Karpas-422 (cell line): ENCODE measurements around the gene APOBEC3H. TPM values are rescaled to one million over a fixed set of nuclear protein-coding genes. Genes with fewer than 3 reads are reported as not detected.

Source experiments
- DNase-seq: peaks from one replicate; pipeline ENCODE4 v3.0.0-alpha.2; 2015
- H2AFZ ChIP-seq: fragments of 200-600 bp; sonication (generic); 2 replicates; pipeline ENCODE4 v1.6.1; 2014; ENCODE audit warnings: antibody characterized with exemption, low read length, mixed read lengths
- H3K27ac ChIP-seq: fragments of 200-600 bp; sonication (generic); 2 replicates; pipeline ENCODE4 v1.5.1; 2014; ENCODE audit warnings: mild to moderate bottlenecking, low read length, moderate library complexity
- H3K27me3 ChIP-seq: fragments of 200-600 bp; sonication (generic); 2 replicates; pipeline ENCODE4 v1.6.1; 2014; ENCODE audit warnings: low read length, mixed read lengths
- H3K36me3 ChIP-seq: fragments of 200-600 bp; sonication (generic); 2 replicates; pipeline ENCODE4 v1.6.1; 2014; ENCODE audit warnings: low read length, mixed read lengths; ENCODE audit not compliant: insufficient read depth
- H3K4me1 ChIP-seq: fragments of 200-600 bp; sonication (generic); 2 replicates; pipeline ENCODE4 v1.6.1; 2014; ENCODE audit warnings: mild to moderate bottlenecking, low read length, mixed read lengths
- H3K4me2 ChIP-seq: fragments of 200-600 bp; sonication (generic); 2 replicates; pipeline ENCODE4 v1.6.1; 2014; ENCODE audit warnings: low read length, low read depth, mild to moderate bottlenecking; ENCODE audit not compliant: poor library complexity, severe bottlenecking
- H3K4me3 ChIP-seq: fragments of 200-600 bp; sonication (generic); 2 replicates; pipeline ENCODE4 v1.5.1; 2014; ENCODE audit warnings: mild to moderate bottlenecking, antibody characterized with exemption, low read length, mixed read lengths
- H3K79me2 ChIP-seq: fragments of 200-600 bp; sonication (generic); 2 replicates; pipeline ENCODE4 v1.6.1; 2014; ENCODE audit warnings: mild to moderate bottlenecking, low read length, mixed read lengths
- H3K9ac ChIP-seq: fragments of 200-600 bp; sonication (generic); 2 replicates; pipeline ENCODE4 v1.6.0; 2014; ENCODE audit warnings: low read length
- H3K9me2 ChIP-seq: fragments of 200-600 bp; sonication (generic), shearing (Covaris generic); replicated peaks from 2 replicates; pipeline ENCODE4 v1.6.0; 2014; ENCODE audit warnings: mild to moderate bottlenecking, low read length, moderate library complexity; ENCODE audit not compliant: insufficient read depth
- H3K9me3 ChIP-seq: fragments of 300-700, 200-600 bp; sonication (generic); 2 replicates; pipeline ENCODE4 v1.6.1; 2014; ENCODE audit warnings: low read length, mixed read lengths
- H4K20me1 ChIP-seq: fragments of 200-600 bp; sonication (generic); 2 replicates; pipeline ENCODE4 v1.6.1; 2014; ENCODE audit warnings: mild to moderate bottlenecking, antibody characterized with exemption, low read length, low read depth; ENCODE audit not compliant: insufficient read depth
- total RNA-seq: library from RNA; depleted of rRNA; stranded (reverse); fragments of >200 nt; shearing (Covaris generic); gene quantifications from 2 replicates; pipeline ENCODE4 v1.2.3, GENCODE V29; 2014; ENCODE audit warnings: low replicate concordance

APOBEC3H gene
- total RNA-seq, 1 experiment from 2014 or later: not detected

GRCh38 chr22:39149915-39150847, 53.1 kb downstream of the APOBEC3H start:
- no peak for DNase-seq
- peaks cover 6% of the 10 kb centered on the region; the same call in 1 of the 2 replicates for H4K20me1 ChIP-seq
- H3K4me2 ChIP-seq: no peak overlapping the region
- H3K27me3 ChIP-seq: no peaks in the 10 kb centered on the region
- H3K4me1 ChIP-seq: peaks cover 16% of the 10 kb centered on the region
- no peak overlapping the region for H3K4me3 ChIP-seq
- no peaks in the 10 kb centered on the region for H3K79me2 ChIP-seq
- no peaks in the 10 kb centered on the region for H3K36me3 ChIP-seq
- no peaks in the 10 kb centered on the region for H3K9me3 ChIP-seq
- H3K9ac ChIP-seq: no peak overlapping the region
- no peak overlapping the region for H3K27ac ChIP-seq
- no peak overlapping the region for H2AFZ ChIP-seq
- H3K9me2 ChIP-seq: no peaks in the 10 kb centered on the region

- Histone ChIP-seq H3K9me3 (no peaks in the 10 kb centered on the region), H3K36me3 (no peaks in the 10 kb centered on the region), H3K27ac (no peak overlapping the region), H3K27me3 (no peaks in the 10 kb centered on the region), H4K20me1 (peaks cover 6% of the 10 kb centered on the region; the same call in 1 of the 2 replicates), H3K9ac (no peak overlapping the region), H3K4me1 (peaks cover 13% of the 10 kb centered on the region), H3K9me2 (no peaks in the 10 kb centered on the region), H3K79me2 (no peaks in the 10 kb centered on the region), H3K4me2 (no peak overlapping the region), H3K4me3 (no peak overlapping the region), H2AFZ (no peak overlapping the region)
- no peak for DNase-seq
Measured at GRCh38 chr22:39150848-39151215, 53.8 kb downstream of the APOBEC3H start.

DNA sequence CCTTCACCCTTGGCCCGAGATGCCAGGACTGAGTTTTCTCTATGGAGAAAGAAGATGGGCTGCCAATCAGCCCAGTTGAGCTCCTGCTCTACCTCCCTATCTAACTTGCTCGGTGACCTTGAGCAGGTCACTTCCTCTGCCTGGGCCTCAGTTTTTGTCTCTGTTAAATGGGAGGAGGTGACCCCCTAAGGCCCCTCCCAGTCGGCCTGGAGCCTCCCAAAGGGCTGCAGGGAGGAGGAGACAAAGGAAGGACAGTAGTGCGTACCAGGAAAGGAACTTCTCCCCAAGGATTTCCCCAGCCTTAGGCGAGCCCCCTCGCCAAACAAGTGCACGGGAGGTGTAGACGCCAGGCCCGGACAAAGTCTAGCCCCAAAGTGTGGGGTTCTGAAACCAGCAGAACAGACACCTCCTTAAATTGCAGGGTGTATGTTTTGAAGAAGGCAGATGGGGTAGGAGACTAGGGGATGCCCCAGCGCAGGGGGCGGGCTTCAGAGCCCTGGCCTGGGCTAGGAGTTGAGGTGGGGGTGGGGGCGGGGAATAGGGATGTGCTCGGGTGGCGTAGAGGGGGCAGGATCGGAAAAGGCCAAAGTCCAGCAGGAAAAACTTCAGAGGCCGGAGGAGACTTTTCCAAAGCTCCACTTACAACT, 54.4 kb downstream of the APOBEC3H start:
- no peak for DNase-seq
- peak overlapping the region; percentile 63; the same call in 1 of the 2 replicates for H3K4me3 ChIP-seq
- peak overlapping the region; percentile 67 for H3K9ac ChIP-seq

DNA sequence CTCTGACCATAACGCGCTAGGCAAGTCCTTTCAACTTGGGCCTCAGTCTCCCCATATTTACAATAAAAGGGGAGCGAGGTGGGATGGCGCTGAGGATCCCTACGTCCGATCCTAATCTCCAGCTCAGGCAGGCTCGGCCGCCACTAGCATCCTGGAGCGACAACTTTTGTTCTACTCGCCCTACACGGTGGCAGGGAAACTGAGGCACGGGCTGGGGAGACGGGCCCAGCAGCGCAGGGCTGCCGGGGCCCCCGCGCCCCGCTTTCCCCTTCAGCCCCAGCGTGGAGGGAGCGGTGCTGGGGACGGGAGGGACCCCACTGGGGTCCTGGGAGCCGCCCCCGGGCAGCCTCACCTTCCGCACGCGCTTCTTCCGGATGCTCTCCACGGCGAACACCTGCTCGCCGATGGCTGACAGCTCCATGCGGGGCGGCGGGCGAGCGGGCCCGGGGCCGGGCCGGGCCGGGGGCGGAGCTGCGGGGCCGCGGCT, 55.0 kb downstream of the APOBEC3H start:
- peak overlapping the region; percentile 67 for H3K9ac ChIP-seq
- H3K9me3 ChIP-seq: no peaks in the 10 kb centered on the region
- peaks cover 6% of the 10 kb centered on the region; the same call in 1 of the 2 replicates for H4K20me1 ChIP-seq
- no peak overlapping the region for H3K27ac ChIP-seq
- H2AFZ ChIP-seq: no peak overlapping the region; the same call in 1 of the 2 replicates
- peaks cover 8% of the 10 kb centered on the region for H3K4me1 ChIP-seq
- no peaks in the 10 kb centered on the region for H3K27me3 ChIP-seq
- H3K36me3 ChIP-seq: no peaks in the 10 kb centered on the region
- peak overlapping the region; percentile 63; the same call in 1 of the 2 replicates for H3K4me3 ChIP-seq
- peak overlapping the region; percentile 49 for H3K4me2 ChIP-seq
- no peak for DNase-seq
- H3K9me2 ChIP-seq: no peaks in the 10 kb centered on the region
- H3K79me2 ChIP-seq: no peaks in the 10 kb centered on the region

More for the DNA sequence above, 54.4 kb downstream of the APOBEC3H start:
- Histone ChIP-seq H3K4me2 (peak overlapping the region; percentile 49), H3K27me3 (no peaks in the 10 kb centered on the region), H3K9me3 (no peaks in the 10 kb centered on the region), H3K4me1 (peaks cover 8% of the 10 kb centered on the region), H3K79me2 (no peaks in the 10 kb centered on the region), H3K36me3 (no peaks in the 10 kb centered on the region), H4K20me1 (peaks cover 6% of the 10 kb centered on the region; the same call in 1 of the 2 replicates), H3K9me2 (no peaks in the 10 kb centered on the region), H2AFZ (no peak overlapping the region), H3K27ac (no peak overlapping the region)

DNA sequence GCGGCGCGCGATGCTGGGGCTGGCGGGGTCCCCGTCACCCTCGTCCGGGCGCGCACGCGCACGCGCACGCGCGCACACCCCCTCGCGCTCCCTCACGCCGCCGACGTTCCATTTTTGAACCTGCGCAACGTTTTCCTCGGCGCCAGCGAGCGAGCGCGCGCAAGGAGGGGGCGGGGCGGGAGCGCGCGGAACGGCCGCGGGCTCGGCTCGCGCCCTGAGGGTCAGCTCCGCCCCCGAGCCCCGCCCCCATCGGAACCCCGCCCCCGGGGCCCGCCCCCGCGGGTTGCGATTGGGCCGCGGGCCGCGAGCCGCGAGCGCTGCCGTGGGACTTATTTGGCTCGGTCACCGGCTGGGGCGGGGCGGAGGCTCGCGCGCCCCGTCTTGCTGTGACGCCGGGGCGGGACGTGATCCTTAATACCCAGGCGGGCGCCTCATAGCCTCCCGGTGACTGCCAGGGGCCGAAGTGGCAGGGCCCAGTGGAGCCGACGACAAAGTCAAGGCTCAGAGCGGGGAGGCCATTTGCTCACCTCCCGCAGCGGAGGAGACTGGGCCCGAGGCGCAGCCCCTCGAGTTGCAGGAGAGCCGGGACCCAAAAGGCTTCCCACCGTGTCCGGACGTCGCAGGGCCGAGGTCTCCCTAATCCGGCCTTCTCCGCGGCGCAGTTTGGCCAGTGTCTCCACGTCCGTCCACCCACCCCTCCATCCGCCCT, 55.6 kb downstream of the APOBEC3H start, which contains the start of gene CBX7:
Gene CBX7 (minus strand): TSS at position 170 of the 709 bp plus-strand sequence. CDS start 236 bp downstream, outside the sequence.
- Histone ChIP-seq H3K4me1 (peaks cover 8% of the 10 kb centered on the region), H3K9me3 (no peaks in the 10 kb centered on the region), H2AFZ (peak within 1 kb of the TSS; percentile 95; the same call in 1 of the 2 replicates), H3K27me3 (no peaks in the 10 kb centered on the region), H3K79me2 (no peaks in the 10 kb centered on the region), H3K9me2 (no peaks in the 10 kb centered on the region), H3K36me3 (no peaks in the 10 kb centered on the region), H4K20me1 (peaks cover 6% of the 10 kb centered on the region; the same call in 1 of the 2 replicates), H3K9ac (peak within 1 kb of the TSS; percentile 67), H3K4me3 (peak within 1 kb of the TSS; percentile 63; the same call in 1 of the 2 replicates), H3K27ac (no peak within 1 kb of the TSS), H3K4me2 (peak within 1 kb of the TSS; percentile 75)
- DNase-seq: peak; percentile 94

GRCh38 chr22:39153220-39153717, 56.2 kb downstream of the APOBEC3H start:
- H3K4me3 ChIP-seq: peak overlapping the region; percentile 58; the same call in 1 of the 2 replicates

More at GRCh38 chr22:39153220-39153717, 56.2 kb downstream of the APOBEC3H start:
- H3K9me3 ChIP-seq: no peaks in the 10 kb centered on the region
- H3K36me3 ChIP-seq: no peaks in the 10 kb centered on the region
- peak overlapping the region; percentile 54 for H3K9ac ChIP-seq
- peak overlapping the region; percentile 75 for H3K4me2 ChIP-seq
- H3K4me1 ChIP-seq: peaks cover 8% of the 10 kb centered on the region
- no peak overlapping the region for H2AFZ ChIP-seq
- no peak overlapping the region for H3K27ac ChIP-seq
- H4K20me1 ChIP-seq: peaks cover 6% of the 10 kb centered on the region; the same call in 1 of the 2 replicates
- H3K9me2 ChIP-seq: no peaks in the 10 kb centered on the region
- H3K27me3 ChIP-seq: no peaks in the 10 kb centered on the region
- DNase-seq: no peak
- no peaks in the 10 kb centered on the region for H3K79me2 ChIP-seq
